ENCODE measurements around the gene TTC39A. TPM values are rescaled to one million over a fixed set of nuclear protein-coding genes. Genes with fewer than 3 reads are reported as not detected.

TTC39A gene
- total RNA-seq, 1 donor: 0.43 TPM

- TF ChIP-seq CTCF (IDR thresholded peaks at IDR 0.05; ENCODE audit: insufficient read depth, low read depth, low read length): no peak
- no peak for DNase-seq (ENCODE audit: low read depth)
- H3K4me3 ChIP-seq (ENCODE audit: low read depth, low read length): no peak overlapping the region
Measured at GRCh38 chr1:51285055-51285454, 45.3 kb downstream of the TTC39A start.

DNA sequence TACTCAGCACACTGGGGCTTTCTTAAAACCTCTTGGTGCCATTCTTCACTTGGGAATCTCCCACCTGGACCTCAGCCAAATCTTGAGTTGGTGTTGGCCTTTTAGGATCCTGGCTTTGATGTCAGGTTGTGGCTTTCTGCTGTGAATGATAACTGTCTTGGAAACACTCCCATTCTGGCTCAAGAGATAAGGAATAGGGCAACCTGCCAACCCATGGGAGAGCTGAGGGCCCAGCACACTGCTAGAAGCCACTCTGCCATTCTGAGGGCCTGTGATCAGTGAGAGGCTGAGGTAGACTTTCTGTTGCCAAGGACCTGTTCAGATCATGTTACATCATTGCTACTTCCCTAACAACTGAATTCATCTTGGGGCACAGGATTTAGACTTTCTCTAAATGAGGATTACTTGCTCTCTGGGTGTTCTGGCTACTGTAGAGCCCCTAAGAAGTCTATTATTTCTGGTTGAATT lies 45.8 kb downstream of the TTC39A start:
- DNase-seq (ENCODE audit: low read depth): no peak
- TF ChIP-seq CTCF (IDR thresholded peaks at IDR 0.05; ENCODE audit: insufficient read depth, low read depth, low read length): no peak
- no peak overlapping the region for H3K4me3 ChIP-seq (ENCODE audit: low read depth, low read length)

DNA sequence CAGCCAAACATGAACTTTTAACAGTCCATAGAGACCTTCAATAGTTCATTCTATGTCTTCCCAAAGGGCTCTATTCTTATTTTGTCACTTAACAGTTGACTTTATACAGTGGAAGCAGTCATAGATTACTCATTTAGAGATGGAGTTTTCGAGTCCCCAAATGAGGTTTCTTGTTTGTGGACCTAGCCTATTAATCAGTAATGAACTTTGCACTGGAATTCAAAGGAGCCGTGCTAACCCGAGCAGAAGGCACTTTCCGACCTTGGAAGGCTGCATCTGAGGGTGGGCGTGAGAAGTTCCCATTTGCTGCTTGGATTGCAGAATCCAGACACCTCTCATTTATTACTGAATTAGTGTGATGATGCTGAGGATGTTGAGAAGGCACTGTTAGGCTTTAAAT lies 46.4 kb downstream of the TTC39A start:
- TF ChIP-seq CTCF (IDR thresholded peaks at IDR 0.05; ENCODE audit: insufficient read depth, low read depth, low read length): no peak
- no peak overlapping the region for H3K4me3 ChIP-seq (ENCODE audit: low read depth, low read length)
- DNase-seq (ENCODE audit: low read depth): no peak

GRCh38 chr1:51282605-51283004 lies 47.8 kb downstream of the TTC39A start:
- no peak for TF ChIP-seq CTCF (IDR thresholded peaks at IDR 0.05; ENCODE audit: insufficient read depth, low read depth, low read length)
- DNase-seq (ENCODE audit: low read depth): no peak
- no peak overlapping the region for H3K4me3 ChIP-seq (ENCODE audit: low read depth, low read length)

DNA sequence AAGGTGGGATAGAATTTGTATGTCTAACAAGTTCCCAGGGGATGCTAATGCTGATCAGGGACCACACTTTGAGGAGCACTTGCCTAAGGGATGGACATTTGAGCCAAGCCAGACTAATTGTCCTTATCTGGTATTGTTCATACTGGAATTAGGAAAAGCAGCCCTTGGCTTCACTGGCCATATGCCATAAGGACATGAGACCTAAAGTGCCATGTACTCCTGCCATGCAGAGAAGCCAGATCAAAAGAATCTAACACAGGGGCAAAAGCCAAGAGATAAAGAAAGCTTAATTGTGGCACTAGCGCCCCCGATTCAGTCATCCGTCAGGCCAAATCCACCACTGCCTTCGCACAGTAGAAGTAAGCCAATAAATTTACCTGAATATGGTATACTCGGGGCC lies 48.6 kb downstream of the TTC39A start:
- TF ChIP-seq CTCF (IDR thresholded peaks at IDR 0.05; ENCODE audit: insufficient read depth, low read depth, low read length): no peak
- no peak for DNase-seq (ENCODE audit: low read depth)
- no peak overlapping the region for H3K4me3 ChIP-seq (ENCODE audit: low read depth, low read length)

DNA sequence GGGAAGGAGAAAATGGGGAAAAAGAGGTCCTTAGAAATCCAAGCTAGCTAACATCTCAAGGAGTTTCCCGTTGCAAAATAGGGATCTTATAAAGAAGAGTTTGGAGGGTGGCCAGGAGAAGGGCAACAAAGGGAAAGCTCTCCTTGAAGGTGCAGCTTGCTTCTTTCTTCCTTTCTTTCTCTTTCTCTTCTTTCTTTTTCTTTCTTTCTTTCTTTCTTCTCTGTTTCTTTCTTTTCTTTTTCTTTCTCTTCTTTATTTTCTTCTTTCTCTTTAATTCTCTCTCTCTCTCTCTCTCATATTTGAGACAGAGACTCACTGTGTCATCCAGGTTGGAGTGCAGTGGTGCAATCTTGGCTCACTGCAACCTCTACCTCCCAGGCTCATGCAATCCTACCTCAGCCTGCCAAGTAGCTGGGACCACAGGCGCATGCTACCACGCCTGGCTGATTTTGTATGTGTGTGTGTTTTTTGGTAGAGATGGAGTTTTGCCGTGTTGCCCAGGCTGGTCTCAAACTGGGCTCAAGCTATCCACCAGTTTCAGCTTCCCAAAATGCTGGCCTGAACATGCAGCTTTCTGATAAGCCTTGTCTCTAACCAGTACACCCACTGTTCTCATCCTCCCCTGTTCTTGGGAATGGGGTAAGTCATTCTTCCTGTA lies 49.9 kb downstream of the TTC39A start:
- TF ChIP-seq CTCF (IDR thresholded peaks at IDR 0.05; ENCODE audit: insufficient read depth, low read depth, low read length): no peak
- H3K4me3 ChIP-seq (ENCODE audit: low read depth, low read length): no peak overlapping the region
- no peak for DNase-seq (ENCODE audit: low read depth)

GRCh38 chr1:51276286-51276685 lies 54.1 kb downstream of the TTC39A start:
- DNase-seq (ENCODE audit: low read depth): no peak
- no peak for TF ChIP-seq CTCF (IDR thresholded peaks at IDR 0.05; ENCODE audit: insufficient read depth, low read depth, low read length)
- no peak overlapping the region for H3K4me3 ChIP-seq (ENCODE audit: low read depth, low read length)

Measured in fibroblast of villous mesenchyme (primary cell).